Middle frontal gyrus (tissue), 1 donor: Measurements from ENCODE around the gene LARP1.
"Not testable (repeated sequence)": the region's sequence is repeated elsewhere in the genome, so short reads cannot be mapped to it uniquely, and the experiment has no call there.

Experiments used
- DNase-seq: peaks from one replicate; pipeline ENCODE4 v3.0.0-alpha.2; 2015; ENCODE audit warnings: low spot score; ENCODE audit errors: extremely low spot score

LARP1 gene

DNA sequence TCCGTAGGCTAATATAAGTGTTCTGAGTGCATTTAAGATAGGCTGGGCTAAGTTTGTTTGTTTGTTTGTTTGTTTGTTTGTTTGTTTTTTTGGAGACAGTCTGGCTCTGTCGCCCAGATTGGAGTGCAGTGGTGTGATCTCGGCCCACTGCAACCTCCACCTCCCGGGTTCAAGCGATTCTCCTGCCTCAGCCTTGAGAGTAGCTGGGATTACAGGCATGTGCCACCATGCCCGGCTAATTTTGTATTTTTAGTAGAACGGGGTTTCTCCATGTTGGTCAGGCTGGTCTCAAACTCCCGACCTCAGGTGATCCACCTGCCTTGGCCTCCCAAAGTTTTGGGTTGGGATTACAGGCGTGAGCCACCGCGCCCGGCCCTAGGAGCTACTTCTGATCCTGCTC, 4.7 kb downstream of the LARP1 start:
- not testable (repeated sequence) for DNase-seq

DNA sequence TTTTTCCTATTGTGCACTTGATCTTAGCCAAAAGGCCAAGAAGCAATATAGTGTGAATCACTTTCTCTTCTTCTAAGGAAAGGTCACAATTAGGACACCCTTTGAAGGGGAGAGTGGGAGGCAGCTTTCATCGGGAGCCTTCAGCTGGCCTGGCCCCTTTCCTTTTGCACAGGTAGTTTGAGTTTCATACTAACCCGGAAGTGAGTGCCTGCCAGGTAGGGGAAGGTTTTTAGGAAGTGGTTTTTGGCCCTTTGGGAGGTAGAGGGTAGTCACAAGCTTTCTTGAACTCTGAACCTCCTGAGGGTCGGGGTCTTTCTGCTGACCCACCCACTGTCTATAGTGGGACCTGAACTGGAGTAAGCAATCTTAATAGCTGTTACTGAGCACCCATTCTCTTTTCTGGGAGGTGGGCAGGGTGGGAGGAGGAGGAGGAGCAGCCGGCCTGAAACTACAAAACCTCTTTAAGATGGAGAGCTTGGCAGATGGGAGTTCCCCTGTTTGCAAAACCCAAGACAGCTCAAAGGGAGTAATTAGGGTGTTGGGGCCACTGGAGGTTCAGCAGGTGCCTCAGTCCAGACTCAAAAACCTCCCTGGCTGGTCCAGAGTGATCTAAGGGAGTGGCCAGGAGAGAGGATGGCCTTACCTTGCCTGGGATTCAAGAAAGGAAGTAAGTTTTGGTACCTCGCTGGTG, 6.0 kb downstream of the LARP1 start:
- DNase-seq: no peak

DNA sequence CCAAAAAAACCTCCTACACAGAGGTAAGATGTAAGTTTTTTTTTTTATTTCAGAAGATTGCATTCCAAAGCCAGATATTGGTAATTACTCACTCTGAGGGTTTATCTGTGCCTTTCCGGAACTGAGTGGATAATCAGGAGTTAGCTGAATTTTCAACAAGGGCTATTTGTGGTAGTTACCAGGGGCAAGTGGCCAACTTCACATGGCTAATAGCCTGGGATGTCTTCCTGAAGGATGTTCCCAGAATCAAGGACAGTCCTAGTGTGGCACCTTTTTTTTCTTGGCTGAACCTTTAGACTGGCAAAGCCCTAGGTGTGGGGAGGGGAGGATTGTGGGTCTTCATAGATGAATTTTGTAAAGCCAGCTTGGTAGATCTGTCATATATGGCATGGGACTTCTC, 7.1 kb downstream of the LARP1 start:
- no peak for DNase-seq

DNA sequence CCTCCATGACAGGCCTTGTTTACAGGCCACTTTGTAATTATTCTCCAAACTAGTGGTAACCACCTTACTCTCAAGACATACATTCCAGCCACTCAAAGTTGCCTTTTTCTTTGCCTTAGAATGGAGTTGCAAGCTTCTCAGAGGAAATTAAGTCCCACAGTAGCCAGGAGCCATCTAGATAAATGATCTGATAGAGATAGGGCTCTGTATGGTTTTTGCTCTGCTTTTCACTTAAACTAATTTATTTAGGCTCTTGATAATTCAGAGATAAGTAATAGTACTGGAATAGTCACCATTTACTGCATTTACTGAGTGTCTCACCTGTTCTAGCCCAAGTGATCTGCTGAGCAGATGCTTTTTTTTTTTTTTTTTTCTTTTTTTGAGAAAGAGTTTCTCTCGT, 7.5 kb downstream of the LARP1 start:
- DNase-seq: no peak

DNA sequence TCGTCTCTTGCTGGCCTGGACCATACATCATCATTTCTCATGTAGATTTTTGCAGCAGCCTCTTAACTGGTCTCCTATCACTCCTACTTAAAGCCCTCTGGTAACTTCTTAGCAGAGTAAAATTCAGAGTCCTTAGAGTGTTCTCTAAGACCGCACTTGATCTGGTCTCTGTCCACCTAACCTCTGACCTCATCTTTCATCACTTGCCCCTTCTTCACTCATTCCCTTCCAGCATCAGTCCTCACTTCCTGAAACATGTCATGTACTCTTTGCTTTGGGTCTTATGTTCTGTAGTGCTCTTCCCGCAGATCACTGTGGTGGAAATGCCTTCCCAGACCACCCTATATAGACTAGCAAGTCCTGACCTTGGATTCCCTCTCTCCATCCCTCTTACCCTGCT, 9.8 kb downstream of the LARP1 start:
- DNase-seq: no peak

DNA sequence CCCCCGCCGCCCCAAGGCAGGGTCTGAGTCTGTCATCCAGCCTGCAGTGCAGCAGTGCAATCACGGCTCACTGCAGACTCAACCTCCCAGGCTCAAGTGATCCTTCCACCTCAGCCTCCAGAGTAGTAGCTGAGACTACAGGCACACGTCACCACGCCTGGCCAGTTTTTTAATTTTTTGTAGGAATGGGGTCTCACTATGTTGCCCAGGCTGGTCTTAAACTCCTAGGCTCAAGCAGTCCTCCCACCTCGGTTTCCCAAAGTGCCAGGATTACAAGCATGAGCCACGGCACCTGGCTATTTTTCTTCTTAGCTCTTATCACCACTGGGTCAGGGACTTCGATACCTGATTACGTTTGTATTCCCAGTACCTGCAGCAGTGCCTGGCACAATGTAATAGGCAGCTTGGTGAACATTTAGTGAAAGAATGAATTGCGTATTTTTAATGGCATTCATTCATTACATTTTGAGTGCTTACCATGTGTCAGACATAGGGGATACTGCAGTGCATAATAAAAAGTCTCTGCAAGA, 10.3 kb downstream of the LARP1 start:
- DNase-seq: no peak

DNA sequence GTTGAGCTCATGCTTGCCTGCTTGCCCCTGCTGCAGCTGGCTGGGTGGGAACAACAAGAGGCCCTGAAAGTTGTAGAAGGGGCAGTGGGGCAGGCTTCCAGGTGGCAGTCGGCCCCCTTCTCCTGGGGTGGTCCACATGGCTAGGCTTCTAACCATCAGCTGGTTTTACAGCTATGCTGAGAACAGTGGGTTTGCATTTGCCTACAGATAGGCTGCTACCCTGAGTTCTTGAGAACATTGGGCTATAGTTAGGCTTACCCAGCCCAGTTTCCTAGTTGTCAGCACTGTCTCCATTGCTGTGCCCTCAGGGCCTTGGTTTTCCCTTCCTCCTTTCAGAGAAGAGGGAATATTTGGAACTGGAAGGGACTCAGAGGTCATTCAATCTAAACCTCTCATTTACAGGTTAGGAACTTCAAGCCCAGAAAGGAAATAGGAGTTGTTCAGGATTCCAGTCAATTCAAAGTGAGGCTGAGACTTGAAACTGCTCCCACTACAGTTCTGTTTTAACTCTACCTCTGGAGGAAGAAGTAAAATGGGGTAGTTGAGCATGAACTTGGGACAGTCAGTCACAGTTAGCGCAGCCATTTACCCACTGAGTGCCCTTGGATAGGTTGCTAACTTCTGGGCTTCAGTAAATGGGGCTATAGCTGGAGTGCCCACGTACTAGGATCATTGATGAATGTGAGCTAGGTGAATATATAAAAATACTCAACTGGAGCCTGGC, 11.5 kb downstream of the LARP1 start:
- DNase-seq: no peak

DNA sequence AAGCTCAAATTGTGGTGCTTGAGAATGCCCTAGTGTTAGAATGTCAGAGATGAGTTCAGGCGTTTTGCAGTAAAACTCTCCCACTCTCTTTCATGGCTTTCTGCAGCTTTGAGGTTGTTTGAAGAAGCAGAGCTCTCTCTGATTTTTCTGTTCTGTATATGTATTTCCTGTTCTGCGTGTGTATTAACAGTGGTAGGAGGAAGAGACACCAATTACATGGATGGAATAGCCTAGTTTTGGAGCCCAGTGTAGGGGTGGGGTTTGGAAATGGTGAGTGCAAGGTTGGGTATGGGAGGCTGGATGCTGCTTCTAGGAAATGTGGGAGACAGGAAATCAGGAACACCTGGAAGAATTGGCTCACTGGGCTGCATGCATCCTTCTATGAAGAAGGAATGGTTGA, 12.4 kb downstream of the LARP1 start:
- DNase-seq: no peak

DNA sequence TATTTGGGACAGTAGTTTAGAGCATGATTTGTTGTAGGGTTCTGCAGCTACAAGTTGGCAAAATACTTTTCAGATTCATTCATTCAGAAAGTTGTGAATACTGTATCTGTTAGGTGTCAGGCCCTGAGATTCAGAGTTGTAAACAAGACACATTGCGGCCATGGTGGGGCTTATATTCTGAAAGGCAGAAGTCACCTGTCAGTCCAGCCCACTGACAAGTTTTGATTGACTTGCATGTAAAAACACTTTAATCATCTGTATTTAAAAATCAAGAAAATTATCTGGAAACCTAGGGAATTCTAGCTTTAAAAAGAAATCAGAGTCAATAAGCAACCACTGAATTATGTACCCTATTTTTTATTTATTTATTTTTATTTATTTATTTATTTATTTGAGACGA, 13.0 kb downstream of the LARP1 start:
- no peak for DNase-seq

DNA sequence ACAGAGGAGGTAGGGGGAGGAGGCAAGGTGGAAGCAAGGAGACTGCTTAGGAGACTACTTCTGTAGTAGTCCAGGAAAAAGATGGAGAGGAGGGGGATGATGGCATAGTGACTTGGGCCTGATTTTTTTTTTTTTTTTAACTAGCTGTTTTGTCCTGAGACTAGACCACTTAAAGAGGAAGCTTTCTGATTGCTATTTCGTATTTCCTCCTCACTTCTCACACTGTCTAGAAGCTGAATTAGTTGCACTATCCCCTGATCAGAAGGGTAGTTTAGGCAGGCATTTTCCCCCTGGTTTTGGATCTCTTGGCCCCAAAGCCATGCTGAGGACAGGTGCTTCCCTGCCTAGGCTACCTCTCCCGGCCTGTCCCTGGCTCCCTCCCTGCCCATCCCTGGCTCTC, 14.9 kb downstream of the LARP1 start:
- DNase-seq: no peak

DNA sequence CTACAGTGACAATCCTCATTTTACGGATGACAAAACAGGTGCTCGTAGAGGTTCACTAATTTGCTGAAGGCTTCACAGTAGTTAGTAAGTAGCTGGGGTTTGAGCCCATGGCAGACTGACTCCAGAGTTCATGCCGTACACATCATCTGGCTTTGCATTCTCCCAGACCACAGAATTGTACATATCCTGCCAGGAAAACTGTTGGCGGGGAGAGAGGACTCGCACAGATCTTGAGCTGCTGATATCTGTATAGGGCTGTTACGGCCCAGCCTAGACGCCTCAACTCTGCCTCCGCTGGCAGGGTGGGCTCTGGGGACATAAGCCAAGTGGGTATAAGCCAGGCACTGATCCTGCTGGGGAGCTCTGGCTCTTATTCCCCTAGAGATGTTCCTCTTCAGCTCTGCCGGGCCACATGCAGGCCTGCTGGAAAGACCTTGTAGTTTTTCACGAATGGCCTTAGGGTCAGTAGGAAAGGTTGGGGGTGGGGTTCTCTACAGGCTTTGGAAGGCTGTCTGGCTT, 16.3 kb downstream of the LARP1 start:
- no peak for DNase-seq

DNA sequence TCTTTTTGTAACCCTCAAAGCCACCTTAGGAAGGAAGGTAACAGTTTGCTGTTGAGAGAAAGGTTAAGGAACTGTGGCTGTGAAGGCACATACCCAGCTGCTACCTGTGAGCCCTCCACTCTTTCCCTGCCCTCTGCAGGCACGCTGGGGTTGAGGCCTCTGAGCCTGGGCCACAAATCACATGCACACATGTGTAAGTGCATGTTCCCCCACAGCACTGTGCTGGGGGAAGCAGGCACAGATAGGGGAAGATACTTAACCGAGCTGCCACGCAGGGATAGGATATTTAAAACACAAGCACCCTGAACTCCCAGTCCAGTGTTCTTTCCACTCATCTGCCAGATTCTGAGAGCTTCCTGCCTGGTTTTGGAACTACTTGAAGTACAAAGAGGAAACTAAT, 18.1 kb downstream of the LARP1 start:
- no peak for DNase-seq

DNA sequence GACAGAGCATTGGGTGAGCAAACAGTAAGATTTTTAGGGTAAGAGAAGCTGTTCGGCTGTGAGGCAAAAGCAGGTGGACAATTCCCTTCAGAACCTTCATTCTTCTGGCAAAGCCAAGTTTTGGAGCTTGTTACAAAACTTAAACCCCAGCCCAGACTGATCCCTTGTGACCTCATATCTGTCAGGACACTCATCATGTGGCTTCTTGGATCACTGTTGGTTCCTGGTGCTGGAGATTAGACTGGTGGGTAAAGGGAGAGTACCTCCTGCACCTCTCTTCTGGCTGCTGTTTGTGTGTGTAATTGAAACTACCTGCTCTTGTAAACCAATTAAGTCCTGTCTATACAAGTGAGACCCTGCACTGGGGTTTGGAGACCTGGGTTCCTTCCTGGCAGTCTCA, 21.0 kb downstream of the LARP1 start:
- DNase-seq: no peak

DNA sequence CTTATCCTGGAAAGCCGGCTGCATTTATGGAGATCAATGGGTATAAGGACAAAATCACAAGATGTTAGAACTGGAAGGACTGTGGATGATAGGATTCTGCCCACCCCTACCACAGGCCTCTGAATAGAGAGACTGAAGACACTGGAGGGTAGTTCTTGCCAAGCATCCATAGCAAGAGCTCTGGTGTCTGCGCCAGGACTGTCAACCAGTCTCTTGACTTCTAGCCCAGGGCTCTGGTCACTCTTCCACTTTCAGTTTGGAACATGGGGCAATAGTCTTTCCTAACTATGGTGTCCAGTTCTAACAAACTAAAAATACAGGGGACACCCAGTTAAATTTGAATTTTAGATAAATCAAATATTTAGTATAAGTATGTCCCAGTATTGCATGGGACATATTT, 23.4 kb downstream of the LARP1 start:
- no peak for DNase-seq

DNA sequence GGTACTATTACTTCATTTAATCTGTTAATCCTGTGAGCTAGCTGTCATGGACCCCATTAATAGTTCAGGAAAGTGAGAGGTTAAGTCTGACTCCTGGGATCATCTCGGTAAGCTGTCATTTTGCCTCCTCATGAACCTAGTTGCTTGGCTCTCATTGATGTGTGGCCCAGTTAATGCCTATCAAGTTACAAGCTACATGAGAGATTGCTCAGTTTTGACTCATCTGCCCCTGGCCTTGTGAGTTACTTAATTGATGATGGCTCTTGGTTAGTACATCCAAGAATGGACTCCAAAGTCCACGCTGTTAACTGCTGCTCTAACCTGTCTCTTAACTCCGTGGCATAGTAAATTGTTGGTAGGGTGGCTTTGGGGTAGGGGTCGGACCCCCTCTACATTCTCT, 23.9 kb downstream of the LARP1 start:
- DNase-seq: no peak

DNA sequence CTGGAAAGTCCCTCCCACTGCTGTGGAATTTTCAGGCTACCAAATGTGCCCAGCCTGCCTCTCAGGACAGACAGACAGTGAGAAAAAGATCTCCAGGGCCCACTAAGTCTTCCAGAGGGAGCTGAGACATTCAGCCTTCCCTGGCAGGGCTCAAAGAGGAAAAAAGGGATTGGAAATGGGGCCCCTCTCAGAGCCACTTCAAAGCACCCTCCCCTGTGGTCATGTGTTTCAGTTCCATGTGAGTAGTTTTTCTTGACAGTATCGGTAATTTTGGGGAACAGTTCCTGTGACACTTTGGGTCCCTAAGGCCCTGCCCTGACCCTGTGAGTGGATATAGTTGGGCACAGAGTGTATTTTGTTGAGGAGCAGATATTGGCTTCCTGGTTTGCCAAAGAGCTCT, 25.0 kb downstream of the LARP1 start:
- no peak for DNase-seq

DNA sequence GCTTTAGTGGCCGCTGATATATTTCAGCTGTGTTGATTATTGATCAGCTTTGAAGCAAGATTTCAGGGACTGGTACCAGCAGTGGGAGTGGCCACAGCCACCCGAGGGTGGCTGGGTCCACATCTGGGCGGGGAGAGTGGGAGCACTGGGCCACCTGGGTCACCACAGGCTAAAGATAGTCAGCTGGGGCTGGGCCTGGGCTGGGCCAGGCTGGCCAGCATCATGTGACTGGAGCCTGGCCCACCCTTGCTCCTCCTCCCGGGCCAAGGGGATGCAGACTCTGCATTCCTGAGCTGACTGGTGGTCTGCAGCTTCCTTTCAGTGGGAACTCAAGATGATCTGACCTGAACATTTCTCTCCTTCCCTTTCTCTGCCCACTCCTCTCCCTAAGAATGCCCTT, 27.1 kb downstream of the LARP1 start:
- no peak for DNase-seq

DNA sequence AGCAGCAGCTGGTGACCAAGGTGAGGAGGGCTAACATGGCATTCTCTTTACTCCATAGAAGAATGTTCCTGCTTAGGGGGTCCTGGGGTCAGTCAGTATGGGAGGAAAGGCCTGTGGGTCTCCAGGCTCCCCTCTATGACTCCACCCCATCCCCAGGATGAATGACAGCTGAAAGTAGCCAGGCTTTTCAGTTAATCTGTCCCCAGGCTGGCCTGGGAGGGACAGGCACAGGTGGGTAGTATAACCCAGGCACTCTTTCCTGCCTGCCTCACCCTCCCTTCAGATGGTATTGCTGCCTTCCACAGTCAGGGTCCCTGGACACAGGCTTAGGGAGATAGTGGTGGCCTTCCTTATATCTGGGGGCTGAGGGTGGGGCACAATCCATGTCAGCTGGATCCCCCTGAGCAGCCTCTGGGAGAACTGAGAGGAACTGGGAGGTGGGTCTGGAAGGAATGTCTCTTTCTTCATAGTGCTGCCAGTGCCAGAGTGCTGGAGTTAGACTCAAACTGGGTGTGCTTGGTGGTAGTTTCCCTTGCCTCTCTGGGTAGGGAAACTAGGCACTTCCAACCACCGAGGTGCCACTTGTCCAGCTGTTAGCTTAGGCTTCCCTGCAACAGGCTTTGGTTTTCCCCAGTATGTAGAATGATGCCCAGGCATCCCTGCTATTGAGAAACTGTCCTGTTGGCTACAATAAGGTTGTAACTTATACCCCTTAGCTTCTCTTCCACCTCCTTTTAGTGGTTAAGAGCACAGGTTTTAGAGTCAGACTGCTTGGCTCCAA, 27.8 kb downstream of the LARP1 start:
- DNase-seq: no peak

DNA sequence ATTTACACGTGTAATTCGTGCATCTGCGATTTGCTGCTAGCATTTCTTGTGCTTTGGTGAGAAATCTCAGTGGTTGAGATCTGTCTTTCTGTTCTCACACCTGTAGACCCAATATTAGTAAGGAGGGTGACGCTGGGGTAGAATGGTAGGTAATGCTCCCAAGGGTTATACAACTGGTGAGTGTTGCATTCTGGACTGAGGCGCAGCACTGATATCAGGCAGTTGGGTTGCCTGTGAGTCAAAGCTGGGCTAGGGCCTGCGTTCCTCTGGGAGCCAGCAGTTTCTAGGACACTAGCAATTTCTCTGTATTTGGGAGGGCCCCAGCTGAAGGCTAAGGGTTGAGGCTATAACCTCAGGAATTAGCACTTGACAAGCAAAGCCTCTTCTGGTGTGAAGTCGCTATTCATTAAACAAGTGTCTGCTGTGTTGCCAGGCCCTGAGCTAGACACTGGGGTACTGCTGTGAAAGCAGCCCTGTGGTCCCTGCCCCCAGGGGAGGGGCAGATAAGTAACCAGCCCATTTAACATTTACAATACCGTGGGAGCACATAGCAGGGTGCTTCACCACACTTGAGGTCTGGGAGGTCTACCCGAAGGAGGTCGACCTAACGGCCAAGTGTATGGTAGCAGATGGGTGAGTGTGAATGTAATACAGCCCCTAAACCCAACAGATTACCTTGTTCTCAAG, 28.7 kb downstream of the LARP1 start:
- DNase-seq: no peak

DNA sequence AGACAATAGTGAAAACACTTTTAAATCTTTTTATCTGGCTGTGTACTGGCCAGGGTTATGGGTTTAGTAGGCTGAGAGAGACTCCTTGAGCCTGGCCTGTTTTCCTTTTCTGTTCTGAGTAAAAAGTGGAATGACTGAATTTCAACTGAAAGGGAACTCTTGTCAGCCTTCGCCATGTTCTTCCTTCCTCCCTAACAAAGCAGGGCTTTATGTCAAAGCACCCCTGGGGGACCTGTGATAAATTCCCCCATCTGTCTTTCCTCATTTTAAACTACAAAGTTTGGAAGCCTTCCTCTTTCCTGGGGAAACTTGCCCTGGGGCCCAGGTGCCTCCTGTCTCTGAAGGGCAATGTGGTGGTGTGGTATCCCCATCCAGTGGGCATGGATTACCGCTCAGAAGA, 29.7 kb downstream of the LARP1 start:
- no peak for DNase-seq

DNA sequence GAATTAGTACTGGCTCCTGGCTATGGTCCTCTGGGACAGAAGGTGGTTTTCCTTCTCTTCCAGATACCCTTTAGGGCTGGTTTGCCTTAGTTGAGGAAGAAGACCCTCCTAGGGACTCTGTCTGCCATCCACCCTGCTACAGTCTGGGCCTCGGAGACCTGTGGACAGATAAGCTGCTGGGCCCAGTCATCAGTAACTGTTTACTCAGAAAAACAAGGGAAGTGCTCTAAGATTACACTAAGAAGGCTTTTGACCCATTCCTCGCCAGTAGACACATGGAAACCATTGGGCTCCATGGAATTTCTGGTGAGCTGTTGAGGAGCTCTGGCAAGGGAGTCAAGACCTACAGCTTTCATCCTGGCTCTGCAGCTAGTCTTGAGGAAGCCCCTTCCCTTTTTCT, 31.2 kb downstream of the LARP1 start:
- no peak for DNase-seq
